Neural cell (in vitro differentiated cells): ENCODE measurements around the gene SPACA4. TPM values are rescaled to one million over a fixed set of nuclear protein-coding genes. Genes with fewer than 3 reads are reported as not detected.

ENCODE experiments used
- H2AFZ ChIP-seq: fragments of 200-600, 300-800 bp; sonication (generic), shearing (Covaris generic); 2 replicates; pipeline ENCODE4 v1.6.0; 2014; ENCODE audit warnings: low read depth, mild to moderate bottlenecking, antibody characterized with exemption, low read length, moderate library complexity
- H3F3A ChIP-seq: fragments of 200-600 bp; shearing (Covaris generic); 2 replicates; pipeline ENCODE4 v1.6.1; 2016; ENCODE audit warnings: mild to moderate bottlenecking, moderate library complexity, mixed read lengths, antibody characterized with exemption, low read length; ENCODE audit not compliant: insufficient read depth, poor library complexity, severe bottlenecking
- H3K27ac ChIP-seq: fragments of 200-600, 300-800 bp; sonication (generic), shearing (Covaris generic); 2 replicates; pipeline ENCODE4 v1.5.1; 2014; ENCODE audit warnings: mild to moderate bottlenecking, low read length, moderate library complexity
- H3K27me3 ChIP-seq: fragments of 300-800, 200-600 bp; sonication (generic), shearing (Covaris generic); 2 replicates; pipeline ENCODE4 v1.6.0; 2014; ENCODE audit warnings: mild to moderate bottlenecking, low read depth, low read length, moderate library complexity; ENCODE audit not compliant: insufficient read depth
- H3K36me3 ChIP-seq: fragments of 300-800, 200-600 bp; sonication (generic), shearing (Covaris generic); 2 replicates; pipeline ENCODE4 v1.5.1; 2014; ENCODE audit warnings: mild to moderate bottlenecking, antibody characterized with exemption, low read length, moderate library complexity; ENCODE audit not compliant: insufficient read depth
- H3K4me2 ChIP-seq: fragments of 300-800, 200-600 bp; sonication (generic), shearing (Covaris generic); 2 replicates; pipeline ENCODE4 v1.6.0; 2014; ENCODE audit warnings: mild to moderate bottlenecking, low read length
- H3K4me3 ChIP-seq: fragments of 300-800, 200-600 bp; sonication (generic), shearing (Covaris generic); 2 replicates; pipeline ENCODE4 v1.5.1; 2014; ENCODE audit warnings: mild to moderate bottlenecking, low read length, moderate library complexity
- H3K79me2 ChIP-seq: fragments of 200-600 bp; shearing (Covaris generic); replicated peaks from 2 replicates; pipeline ENCODE4 v1.6.0; 2014; ENCODE audit warnings: mild to moderate bottlenecking, low read length, moderate library complexity; ENCODE audit not compliant: insufficient read depth
- H3K9ac ChIP-seq: fragments of 300-800, 200-600 bp; sonication (generic), shearing (Covaris generic); 2 replicates; pipeline ENCODE4 v1.6.1; 2016; ENCODE audit warnings: mild to moderate bottlenecking, low read length, mixed read lengths
- H3K9me2 ChIP-seq: fragments of 200-600 bp; shearing (Covaris generic); 2 replicates; pipeline ENCODE4 v1.6.1; 2016; ENCODE audit warnings: mild to moderate bottlenecking, low read length, mixed read lengths; ENCODE audit not compliant: insufficient read depth
- H3K9me3 ChIP-seq: fragments of 200-600, 300-800 bp; sonication (generic), shearing (Covaris generic); 2 replicates; pipeline ENCODE4 v1.6.1; 2016; ENCODE audit warnings: mild to moderate bottlenecking, mixed run types, low read length, moderate library complexity, mixed read lengths
- H4K20me1 ChIP-seq: fragments of 200-600 bp; shearing (Covaris generic); 2 replicates; pipeline ENCODE4 v1.6.1; 2016; ENCODE audit warnings: mild to moderate bottlenecking, mixed run types; ENCODE audit not compliant: insufficient read depth
- EP300 ChIP-seq: fragments of 450-650 bp; conservative IDR thresholded peaks from 2 replicates; pipeline ENCODE4 v1.6.1; 2014; ENCODE audit warnings: antibody characterized with exemption, mild to moderate bottlenecking, moderate library complexity; ENCODE audit not compliant: poor library complexity, severe bottlenecking
- EZH2 ChIP-seq: fragments of 200-600, 300-800 bp; shearing (Covaris generic), sonication (generic); IDR thresholded peaks from 2 replicates; pipeline ENCODE4 v1.6.1; 2014; ENCODE audit warnings: antibody characterized with exemption, low read length, borderline replicate concordance, mild to moderate bottlenecking; ENCODE audit not compliant: insufficient read depth, poor library complexity, severe bottlenecking
- MXI1 ChIP-seq: fragments of 450-650 bp; conservative IDR thresholded peaks from 2 replicates; pipeline ENCODE4 v1.6.1; 2014; ENCODE audit warnings: antibody characterized with exemption, mild to moderate bottlenecking; ENCODE audit not compliant: poor library complexity, severe bottlenecking
- POLR2AphosphoS5 ChIP-seq: IDR thresholded peaks from 2 replicates; pipeline ENCODE4 v1.6.1; 2012
- RAD21 ChIP-seq: fragments of 450-650 bp; conservative IDR thresholded peaks from 2 replicates; pipeline ENCODE4 v1.6.1; 2014; ENCODE audit warnings: antibody characterized with exemption, mild to moderate bottlenecking, moderate library complexity
- SMC3 ChIP-seq: fragments of 450-650 bp; conservative IDR thresholded peaks from 2 replicates; pipeline ENCODE4 v1.6.1; 2014; ENCODE audit warnings: antibody characterized with exemption, mild to moderate bottlenecking, moderate library complexity; ENCODE audit not compliant: poor library complexity
- TAF1 ChIP-seq: IDR thresholded peaks from 2 replicates; pipeline ENCODE4 v1.6.1; 2012; ENCODE audit warnings: low read depth
- polyA plus RNA-seq: library from polyadenylated mRNA; depleted of rRNA; stranded (reverse); fragments of >200 nt; gene quantifications from 2 replicates; pipeline ENCODE4 v1.2.3, GENCODE V29; 2014
- TF ChIP-seq, protein P1 (sequence below): IDR thresholded peaks from 2 replicates; pipeline ENCODE4 v1.6.1; 2012; ENCODE audit warnings: borderline replicate concordance
- TF ChIP-seq, protein P2 (sequence below): fragments of 450-650 bp; IDR thresholded peaks from 2 replicates; pipeline ENCODE4 v1.5.1; 2014; ENCODE audit warnings: antibody characterized with exemption, mild to moderate bottlenecking, moderate library complexity; ENCODE audit not compliant: poor library complexity, severe bottlenecking

SPACA4 gene
- polyA plus RNA-seq, 1 donor from 2014 or later, result not detected

DNA sequence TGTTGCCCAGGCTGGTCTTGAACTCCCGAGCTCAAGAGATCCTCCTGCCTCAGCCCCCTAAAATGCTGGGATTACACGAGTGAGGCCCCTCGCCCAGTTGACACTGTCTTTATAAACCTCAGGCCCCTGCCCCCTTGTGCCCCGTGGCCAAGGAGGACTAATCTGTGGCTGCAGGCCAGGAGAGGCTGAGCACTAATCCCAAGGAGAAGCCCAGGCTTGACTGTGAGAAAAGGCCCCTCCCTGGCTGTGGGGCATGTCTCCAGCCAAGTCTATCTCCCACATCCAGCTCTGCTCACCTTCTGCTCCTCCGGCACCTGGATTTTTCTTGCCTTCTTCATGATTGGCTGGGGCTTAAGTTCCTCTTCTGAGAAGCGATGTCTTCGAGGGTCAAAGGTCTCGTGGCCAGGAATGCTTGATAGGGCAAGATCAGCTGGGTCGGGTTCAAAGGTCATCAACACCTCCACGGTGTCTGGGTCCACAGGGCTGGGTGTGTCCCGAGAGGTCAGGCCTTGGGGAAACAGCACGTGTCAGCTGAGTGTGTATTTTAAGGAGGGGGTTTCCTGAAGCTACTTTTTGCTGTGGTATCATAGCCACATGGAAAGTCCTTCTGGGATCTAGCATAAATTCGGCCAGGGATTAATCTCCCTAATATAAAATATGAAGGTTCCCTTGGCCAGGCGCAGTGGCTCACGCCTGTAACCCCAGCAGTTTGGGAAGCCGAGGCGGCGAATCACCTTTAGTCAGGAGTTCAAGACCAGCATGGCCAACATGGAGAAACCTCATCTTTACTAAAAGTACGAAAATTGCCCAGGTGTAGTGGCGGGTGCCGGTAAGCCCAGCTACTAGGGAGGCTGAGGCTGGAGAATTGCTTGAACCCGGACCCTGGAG lies 26.9 kb downstream of the SPACA4 start:
- Histone ChIP-seq H3K9me2 (no peaks in the 10 kb centered on the region), H4K20me1 (no peaks in the 10 kb centered on the region), H3K9ac (peak overlapping the region; percentile 51), H3K4me2 (peak overlapping the region; percentile 62), H3K4me3 (peak overlapping the region; percentile 66), H3K9me3 (no peaks in the 10 kb centered on the region), H3K79me2 (no peaks in the 10 kb centered on the region), H3K27ac (peak overlapping the region; percentile 73), H2AFZ (no peak overlapping the region), H3F3A (peaks cover under 1% of the 10 kb centered on the region), H3K36me3 (no peaks in the 10 kb centered on the region), H3K27me3 (no peaks in the 10 kb centered on the region)
- TF ChIP-seq MXI1 (no peak), EZH2 (no peak), SMC3 (no peak), RAD21 (no peak), EP300 (no peak), TAF1 (no peak), POLR2AphosphoS5 (no peak)
- TF ChIP-seq, protein P1, sequence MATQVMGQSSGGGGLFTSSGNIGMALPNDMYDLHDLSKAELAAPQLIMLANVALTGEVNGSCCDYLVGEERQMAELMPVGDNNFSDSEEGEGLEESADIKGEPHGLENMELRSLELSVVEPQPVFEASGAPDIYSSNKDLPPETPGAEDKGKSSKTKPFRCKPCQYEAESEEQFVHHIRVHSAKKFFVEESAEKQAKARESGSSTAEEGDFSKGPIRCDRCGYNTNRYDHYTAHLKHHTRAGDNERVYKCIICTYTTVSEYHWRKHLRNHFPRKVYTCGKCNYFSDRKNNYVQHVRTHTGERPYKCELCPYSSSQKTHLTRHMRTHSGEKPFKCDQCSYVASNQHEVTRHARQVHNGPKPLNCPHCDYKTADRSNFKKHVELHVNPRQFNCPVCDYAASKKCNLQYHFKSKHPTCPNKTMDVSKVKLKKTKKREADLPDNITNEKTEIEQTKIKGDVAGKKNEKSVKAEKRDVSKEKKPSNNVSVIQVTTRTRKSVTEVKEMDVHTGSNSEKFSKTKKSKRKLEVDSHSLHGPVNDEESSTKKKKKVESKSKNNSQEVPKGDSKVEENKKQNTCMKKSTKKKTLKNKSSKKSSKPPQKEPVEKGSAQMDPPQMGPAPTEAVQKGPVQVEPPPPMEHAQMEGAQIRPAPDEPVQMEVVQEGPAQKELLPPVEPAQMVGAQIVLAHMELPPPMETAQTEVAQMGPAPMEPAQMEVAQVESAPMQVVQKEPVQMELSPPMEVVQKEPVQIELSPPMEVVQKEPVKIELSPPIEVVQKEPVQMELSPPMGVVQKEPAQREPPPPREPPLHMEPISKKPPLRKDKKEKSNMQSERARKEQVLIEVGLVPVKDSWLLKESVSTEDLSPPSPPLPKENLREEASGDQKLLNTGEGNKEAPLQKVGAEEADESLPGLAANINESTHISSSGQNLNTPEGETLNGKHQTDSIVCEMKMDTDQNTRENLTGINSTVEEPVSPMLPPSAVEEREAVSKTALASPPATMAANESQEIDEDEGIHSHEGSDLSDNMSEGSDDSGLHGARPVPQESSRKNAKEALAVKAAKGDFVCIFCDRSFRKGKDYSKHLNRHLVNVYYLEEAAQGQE, result no peak
- TF ChIP-seq, protein P2, sequence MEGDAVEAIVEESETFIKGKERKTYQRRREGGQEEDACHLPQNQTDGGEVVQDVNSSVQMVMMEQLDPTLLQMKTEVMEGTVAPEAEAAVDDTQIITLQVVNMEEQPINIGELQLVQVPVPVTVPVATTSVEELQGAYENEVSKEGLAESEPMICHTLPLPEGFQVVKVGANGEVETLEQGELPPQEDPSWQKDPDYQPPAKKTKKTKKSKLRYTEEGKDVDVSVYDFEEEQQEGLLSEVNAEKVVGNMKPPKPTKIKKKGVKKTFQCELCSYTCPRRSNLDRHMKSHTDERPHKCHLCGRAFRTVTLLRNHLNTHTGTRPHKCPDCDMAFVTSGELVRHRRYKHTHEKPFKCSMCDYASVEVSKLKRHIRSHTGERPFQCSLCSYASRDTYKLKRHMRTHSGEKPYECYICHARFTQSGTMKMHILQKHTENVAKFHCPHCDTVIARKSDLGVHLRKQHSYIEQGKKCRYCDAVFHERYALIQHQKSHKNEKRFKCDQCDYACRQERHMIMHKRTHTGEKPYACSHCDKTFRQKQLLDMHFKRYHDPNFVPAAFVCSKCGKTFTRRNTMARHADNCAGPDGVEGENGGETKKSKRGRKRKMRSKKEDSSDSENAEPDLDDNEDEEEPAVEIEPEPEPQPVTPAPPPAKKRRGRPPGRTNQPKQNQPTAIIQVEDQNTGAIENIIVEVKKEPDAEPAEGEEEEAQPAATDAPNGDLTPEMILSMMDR, result no peak

DNA sequence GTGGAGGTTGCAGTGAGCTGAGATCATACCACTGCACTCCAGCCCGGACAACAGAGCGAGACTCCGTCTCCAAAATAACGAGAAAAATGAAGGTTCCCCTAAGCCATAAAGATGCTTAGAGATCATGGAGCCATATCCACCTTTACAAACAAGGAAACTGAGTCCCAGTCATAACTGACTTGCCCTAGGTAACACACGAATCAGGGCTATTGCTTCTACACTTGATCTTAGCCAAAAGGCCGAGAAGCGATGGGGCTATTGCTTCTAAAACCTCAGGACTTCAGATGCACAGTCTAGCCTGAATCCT lies 27.4 kb downstream of the SPACA4 start:
- Histone ChIP-seq H4K20me1 (no peaks in the 10 kb centered on the region), H3K9me3 (no peaks in the 10 kb centered on the region), H2AFZ (no peak overlapping the region), H3K9ac (peak overlapping the region; percentile 51), H3K36me3 (no peaks in the 10 kb centered on the region), H3K79me2 (no peaks in the 10 kb centered on the region), H3K9me2 (no peaks in the 10 kb centered on the region), H3F3A (peaks cover 7% of the 10 kb centered on the region), H3K27me3 (no peaks in the 10 kb centered on the region), H3K27ac (peak overlapping the region; percentile 73), H3K4me2 (peak overlapping the region; percentile 62), H3K4me3 (peak overlapping the region; percentile 66)
- TF ChIP-seq SMC3 (no peak), EZH2 (no peak), POLR2AphosphoS5 (no peak), MXI1 (no peak), EP300 (no peak), TAF1 (no peak), RAD21 (no peak)
- TF ChIP-seq, protein P2, result no peak
- TF ChIP-seq, protein P1, result no peak
